K562 (cell line): Measurements from ENCODE around the gene CS. TPM values are rescaled to one million over a fixed set of nuclear protein-coding genes. Genes with fewer than 3 reads are reported as not detected.

Source experiments
- CBFA2T2 ChIP-seq: fragments of 450-650 bp; conservative IDR thresholded peaks from 2 replicates; pipeline ENCODE4 v1.6.1; 2017; ENCODE audit warnings: mild to moderate bottlenecking
- DDX20 ChIP-seq: fragments of 450-650 bp; IDR thresholded peaks from 2 replicates; pipeline ENCODE4 v1.6.1; 2016; ENCODE audit warnings: missing genetic modification characterization, low read depth, mild to moderate bottlenecking, missing compliant biosample characterization, moderate library complexity
- EGR1 ChIP-seq: fragments of 450-650 bp; conservative IDR thresholded peaks from 2 replicates; pipeline ENCODE4 v1.6.1; 2017; ENCODE audit warnings: mild to moderate bottlenecking
- ELF4 ChIP-seq: fragments of 450-650 bp; formaldehyde crosslinking; IDR thresholded peaks from 2 replicates; pipeline ENCODE4 v1.4.0; 2022; ENCODE audit warnings: missing genetic modification characterization
- JUN ChIP-seq, 2 experiments: sonication (generic) in 1 of 2; formaldehyde crosslinking in 1 of 2; IDR thresholded peaks; 2 replicates each; pipeline versions ENCODE4 v1.6.1 to v1.8.0; 2012 to 2022; ENCODE audit warnings: borderline replicate concordance in 2 of 2, mild to moderate bottlenecking in 2 of 2, improper control_type of control experiment in 1 of 2, low read depth in 1 of 2, low read length in 1 of 2, missing genetic modification reagents in 1 of 2
- MAX ChIP-seq: sonication (generic); formaldehyde crosslinking; IDR thresholded peaks from 2 replicates; pipeline ENCODE4 v1.9.0; 2022; ENCODE audit warnings: mild to moderate bottlenecking, missing genetic modification reagents
- RNF219 ChIP-seq: fragments of 250-450 bp; sonication (Bioruptor Pico); IDR thresholded peaks from 2 replicates; pipeline ENCODE4 v1.5.0; 2022; ENCODE audit warnings: mild to moderate bottlenecking
- SMARCC2 ChIP-seq: fragments of 450-650 bp; IDR thresholded peaks from 2 replicates; pipeline ENCODE4 v1.6.1; 2017; ENCODE audit warnings: antibody characterized with exemption, moderate library complexity, mild to moderate bottlenecking, low read depth
- SNIP1 ChIP-seq: fragments of 450-650 bp; IDR thresholded peaks from 2 replicates; pipeline ENCODE4 v1.7.1; 2017; ENCODE audit warnings: low read depth, mild to moderate bottlenecking
- TARDBP ChIP-seq: fragments of 450-650 bp; IDR thresholded peaks from 2 replicates; pipeline ENCODE4 v1.6.1; 2016
- YY1 ChIP-seq, 3 experiments: IDR thresholded peaks; 2 replicates each; pipeline ENCODE4 v1.6.1; 2011; ENCODE audit warnings: low read length in 2 of 3, mild to moderate bottlenecking in 2 of 3, moderate library complexity in 2 of 3, borderline replicate concordance in 1 of 3, control low read depth in 1 of 3, low read depth in 1 of 3; ENCODE audit not compliant: insufficient read depth in 3 of 3, insufficient replicate concordance in 2 of 3, control insufficient read depth in 1 of 3, insufficient read length in 1 of 3; ENCODE audit errors: extremely low read depth in 1 of 3
- ZMIZ1 ChIP-seq, 2 experiments: fragments of 150-350 bp in 1 of 2; IDR thresholded peaks; 2 replicates each; pipeline ENCODE4 v1.6.1; 2012 to 2016; ENCODE audit warnings: low read depth in 2 of 2, low read length in 2 of 2, mild to moderate bottlenecking in 1 of 2, moderate library complexity in 1 of 2
- ZNF449 ChIP-seq: fragments of 250-450 bp; sonication (Bioruptor Pico); IDR thresholded peaks from 2 replicates; pipeline ENCODE4 v1.8.0; 2022; ENCODE audit warnings: moderate library complexity, mild to moderate bottlenecking, inconsistent platforms
- polyA plus RNA-seq, 8 experiments: library from polyadenylated mRNA; depleted of rRNA in 4 of 8; stranded (reverse) in 5 of 8; unstranded in 3 of 8; fragments of >200 nt; fragmentation: Nextera tagmentation in 2 of 8; fragmentation: Illumina TruSeq in 1 of 8; extraction: Ambion mirVana in 2 of 8; extraction: Trizol in 1 of 8; gene quantifications; 2 replicates each; pipeline versions ENCODE4 v1.2.1 to v1.2.3, GENCODE V29; 2011 to 2014; ENCODE audit warnings: inconsistent platforms in 1 of 8, missing spikeins in 1 of 8
- total RNA-seq, 7 experiments: library from RNA; depleted of rRNA in 6 of 7; stranded (reverse); fragments of >200 nt in 6 of 7; fragmentation: Illumina TruSeq in 2 of 7; extraction: Trizol in 2 of 7; gene quantifications; 2 replicates each; pipeline versions ENCODE4 v1.2.1 to v1.2.3, GENCODE V29; 2011 to 2021; ENCODE audit warnings: low replicate concordance in 1 of 7

The CS gene
- total and polyA plus RNA-seq, 9 of the 15 experiments (the other 6 are each of a cell fraction or from before 2014, with no cell fraction given): 99.9 to 390 (median 149) TPM

GRCh38 chr12:56326126-56326525, 26.0 kb upstream of the CS start (continued):
- no peak for TF ChIP-seq ELF4 (CRISPR knock-in tag)
- no peak for TF ChIP-seq YY1 (IDR thresholded peaks at IDR 0.05; ENCODE audit: borderline replicate concordance in 1 of 3, control insufficient read depth in 1 of 3, extremely low read depth in 1 of 3, insufficient read depth in 3 of 3, insufficient read length in 1 of 3, insufficient replicate concordance in 2 of 3, low read depth in 1 of 3, low read length in 2 of 3)
- no peak for TF ChIP-seq ZNF449 (CRISPR knock-in tag)
- no peak for TF ChIP-seq EGR1
- TF ChIP-seq DDX20 (tag): no peak
- TF ChIP-seq TARDBP: no peak
- TF ChIP-seq SMARCC2: no peak
- TF ChIP-seq MAX (CRISPR knock-in tag): no peak
- no peak for TF ChIP-seq SNIP1
- no peak for TF ChIP-seq ZMIZ1 (IDR thresholded peaks at IDR 0.05; ENCODE audit: low read depth in 2 of 2, low read length in 2 of 2)
- no peak for TF ChIP-seq JUN (IDR thresholded peaks at IDR 0.05; ENCODE audit: borderline replicate concordance, low read depth, low read length)
- TF ChIP-seq JUN (CRISPR knock-in tag; IDR thresholded peaks at IDR 0.05; ENCODE audit: borderline replicate concordance): no peak
- no peak for TF ChIP-seq RNF219 (CRISPR knock-in tag)
- no peak for TF ChIP-seq CBFA2T2
